ENCODE measurements around the gene MORN1.

GRCh38 chr1:2358072-2358471 lies 33.3 kb downstream of the MORN1 start:
- TF ChIP-seq USF2 (IDR thresholded peaks at IDR 0.05; ENCODE audit: borderline replicate concordance, low read depth, low read length) (no peak), CTCF (IDR thresholded peaks at IDR 0.05) (no peak), YY1 (IDR thresholded peaks at IDR 0.05; ENCODE audit: low read depth) (no peak), EP300 (IDR thresholded peaks at IDR 0.05; ENCODE audit: borderline replicate concordance in 1 of 2, low read depth in 1 of 2, low read length in 1 of 2) (no peak), FOXM1 (IDR thresholded peaks at IDR 0.05; ENCODE audit: low read depth) (no peak), MAX (IDR thresholded peaks at IDR 0.05; ENCODE audit: low read depth) (no peak), POLR2AphosphoS5 (IDR thresholded peaks at IDR 0.05; ENCODE audit: low read depth, low read length) (no peak), EZH2phosphoT487 (IDR thresholded peaks at IDR 0.05; ENCODE audit: borderline replicate concordance, low read depth) (no peak), SMC3 (IDR thresholded peaks at IDR 0.05; ENCODE audit: low read depth, low read length) (no peak), TEAD4 (IDR thresholded peaks at IDR 0.05; ENCODE audit: borderline replicate concordance, insufficient read depth) (no peak), REST (IDR thresholded peaks at IDR 0.05; ENCODE audit: low read depth, low read length) (no peak), ELF1 (IDR thresholded peaks at IDR 0.05) (no peak), USF1 (IDR thresholded peaks at IDR 0.05; ENCODE audit: borderline replicate concordance, low read depth) (no peak), GABPA (IDR thresholded peaks at IDR 0.05; ENCODE audit: low read depth) (no peak)

All from SK-N-SH (cell line).